H1 (cell line): Measurements from ENCODE around the gene BSG. TPM values are rescaled to one million over a fixed set of nuclear protein-coding genes. Genes with fewer than 3 reads are reported as not detected.

ENCODE experiments used
- EZH2 ChIP-seq: fragments of 200-600 bp; sonication (generic); IDR thresholded peaks from 2 replicates; pipeline ENCODE4 v1.7.1; 2012; ENCODE audit warnings: low read depth, mild to moderate bottlenecking, moderate library complexity, low read length, inconsistent platforms; ENCODE audit not compliant: severe bottlenecking
- GABPA ChIP-seq: IDR thresholded peaks from 2 replicates; pipeline ENCODE4 v1.6.1; 2011; ENCODE audit warnings: mild to moderate bottlenecking, low read length, moderate library complexity, borderline replicate concordance; ENCODE audit not compliant: insufficient read depth
- RNF2 ChIP-seq: fragments of 200-900, 300-1000 bp; sonication (generic); IDR thresholded peaks from 2 replicates; pipeline ENCODE4 v1.7.1; 2016; ENCODE audit warnings: borderline replicate concordance, low read depth, mild to moderate bottlenecking, antibody characterized with exemption, low read length; ENCODE audit not compliant: poor library complexity, severe bottlenecking; ENCODE audit errors: missing control alignments
- SUZ12 ChIP-seq: fragments of 200-600 bp; sonication (generic); IDR thresholded peaks from 2 replicates; pipeline ENCODE4 v1.6.1; 2012; ENCODE audit warnings: mild to moderate bottlenecking, inconsistent platforms, low read length, moderate library complexity, mixed read lengths
- polyA plus RNA-seq, 7 experiments: library from polyadenylated mRNA; depleted of rRNA in 3 of 7; stranded (reverse) in 5 of 7; unstranded in 2 of 7; fragments of >200 nt in 5 of 7; fragments of 200-250 nt in 2 of 7; gene quantifications; 1 replicate in 5 of 7; 2 replicates in 1 of 7; 4 replicates in 1 of 7; pipeline versions ENCODE4 v1.2.1 to v1.2.3, GENCODE V29; 2011 to 2013; ENCODE audit warnings: missing spikeins in 2 of 7, mixed read lengths in 2 of 7
- total RNA-seq: library from RNA; stranded (reverse); fragmentation: NEBNext Ultra II Directional; extraction: Animal tissue kit (Norgen Biotek cat#: 25700); gene quantifications from 2 replicates; pipeline ENCODE4 v1.2.1, GENCODE V29; 2021
- TF ChIP-seq, protein P1 (sequence below): fragments of 300-600 bp; sonication (generic); IDR thresholded peaks from 2 replicates; pipeline ENCODE4 v1.7.1; 2012; ENCODE audit warnings: low read length, moderate library complexity, mild to moderate bottlenecking, inconsistent platforms; ENCODE audit not compliant: insufficient replicate concordance
- TF ChIP-seq, protein P2 (sequence below): IDR thresholded peaks from 2 replicates; pipeline ENCODE4 v1.6.1; 2012; ENCODE audit warnings: inconsistent platforms

Gene BSG
- total and polyA plus RNA-seq, 2 of the 8 experiments (the other 6 are each of a cell fraction or from before 2014, with no cell fraction given) = 726 to 1,055 TPM

DNA sequence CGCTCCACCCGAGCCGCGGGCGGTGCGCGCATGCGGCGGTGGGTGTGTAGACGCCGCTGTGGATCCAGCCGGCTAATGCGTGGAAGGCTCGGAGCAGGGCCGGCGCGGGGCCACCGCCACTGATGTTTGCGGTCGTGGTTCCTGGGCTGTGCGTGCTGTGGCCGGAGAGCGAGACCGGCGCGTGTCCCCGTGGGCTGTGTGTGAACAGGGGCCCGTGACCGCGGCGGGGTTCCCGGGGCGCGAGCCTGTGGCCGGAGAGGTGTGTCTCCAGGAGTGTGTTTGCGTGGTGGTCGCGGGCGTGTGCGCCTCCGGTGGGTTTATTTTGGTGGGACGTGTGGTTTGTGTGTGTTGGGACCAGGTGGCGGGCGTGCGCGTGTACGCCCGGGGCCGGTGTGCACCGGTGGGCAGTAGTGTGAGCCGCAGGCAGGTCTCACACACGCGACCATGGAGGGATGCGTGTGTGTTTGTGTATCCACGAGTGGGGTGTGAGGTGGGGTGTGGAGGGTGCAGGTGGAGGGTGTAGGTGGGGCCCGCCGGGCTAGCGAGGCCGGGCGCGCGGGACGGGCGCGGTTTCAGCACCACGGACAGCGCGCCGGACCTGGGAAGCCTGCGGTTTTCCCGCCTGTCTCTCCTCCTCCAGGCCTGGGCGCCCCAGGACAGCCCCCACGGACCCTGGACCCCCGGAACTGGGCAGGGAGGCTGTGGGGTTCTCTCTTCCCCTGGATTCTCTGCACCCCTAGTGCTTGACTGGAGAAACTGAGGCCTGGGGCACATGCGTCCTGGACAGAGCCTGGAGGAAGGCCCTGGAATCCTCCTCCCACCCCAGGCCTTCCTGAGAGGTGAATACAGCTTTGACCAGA lies 18.9 kb downstream of the BSG start (continued):
- TF ChIP-seq, protein P1, sequence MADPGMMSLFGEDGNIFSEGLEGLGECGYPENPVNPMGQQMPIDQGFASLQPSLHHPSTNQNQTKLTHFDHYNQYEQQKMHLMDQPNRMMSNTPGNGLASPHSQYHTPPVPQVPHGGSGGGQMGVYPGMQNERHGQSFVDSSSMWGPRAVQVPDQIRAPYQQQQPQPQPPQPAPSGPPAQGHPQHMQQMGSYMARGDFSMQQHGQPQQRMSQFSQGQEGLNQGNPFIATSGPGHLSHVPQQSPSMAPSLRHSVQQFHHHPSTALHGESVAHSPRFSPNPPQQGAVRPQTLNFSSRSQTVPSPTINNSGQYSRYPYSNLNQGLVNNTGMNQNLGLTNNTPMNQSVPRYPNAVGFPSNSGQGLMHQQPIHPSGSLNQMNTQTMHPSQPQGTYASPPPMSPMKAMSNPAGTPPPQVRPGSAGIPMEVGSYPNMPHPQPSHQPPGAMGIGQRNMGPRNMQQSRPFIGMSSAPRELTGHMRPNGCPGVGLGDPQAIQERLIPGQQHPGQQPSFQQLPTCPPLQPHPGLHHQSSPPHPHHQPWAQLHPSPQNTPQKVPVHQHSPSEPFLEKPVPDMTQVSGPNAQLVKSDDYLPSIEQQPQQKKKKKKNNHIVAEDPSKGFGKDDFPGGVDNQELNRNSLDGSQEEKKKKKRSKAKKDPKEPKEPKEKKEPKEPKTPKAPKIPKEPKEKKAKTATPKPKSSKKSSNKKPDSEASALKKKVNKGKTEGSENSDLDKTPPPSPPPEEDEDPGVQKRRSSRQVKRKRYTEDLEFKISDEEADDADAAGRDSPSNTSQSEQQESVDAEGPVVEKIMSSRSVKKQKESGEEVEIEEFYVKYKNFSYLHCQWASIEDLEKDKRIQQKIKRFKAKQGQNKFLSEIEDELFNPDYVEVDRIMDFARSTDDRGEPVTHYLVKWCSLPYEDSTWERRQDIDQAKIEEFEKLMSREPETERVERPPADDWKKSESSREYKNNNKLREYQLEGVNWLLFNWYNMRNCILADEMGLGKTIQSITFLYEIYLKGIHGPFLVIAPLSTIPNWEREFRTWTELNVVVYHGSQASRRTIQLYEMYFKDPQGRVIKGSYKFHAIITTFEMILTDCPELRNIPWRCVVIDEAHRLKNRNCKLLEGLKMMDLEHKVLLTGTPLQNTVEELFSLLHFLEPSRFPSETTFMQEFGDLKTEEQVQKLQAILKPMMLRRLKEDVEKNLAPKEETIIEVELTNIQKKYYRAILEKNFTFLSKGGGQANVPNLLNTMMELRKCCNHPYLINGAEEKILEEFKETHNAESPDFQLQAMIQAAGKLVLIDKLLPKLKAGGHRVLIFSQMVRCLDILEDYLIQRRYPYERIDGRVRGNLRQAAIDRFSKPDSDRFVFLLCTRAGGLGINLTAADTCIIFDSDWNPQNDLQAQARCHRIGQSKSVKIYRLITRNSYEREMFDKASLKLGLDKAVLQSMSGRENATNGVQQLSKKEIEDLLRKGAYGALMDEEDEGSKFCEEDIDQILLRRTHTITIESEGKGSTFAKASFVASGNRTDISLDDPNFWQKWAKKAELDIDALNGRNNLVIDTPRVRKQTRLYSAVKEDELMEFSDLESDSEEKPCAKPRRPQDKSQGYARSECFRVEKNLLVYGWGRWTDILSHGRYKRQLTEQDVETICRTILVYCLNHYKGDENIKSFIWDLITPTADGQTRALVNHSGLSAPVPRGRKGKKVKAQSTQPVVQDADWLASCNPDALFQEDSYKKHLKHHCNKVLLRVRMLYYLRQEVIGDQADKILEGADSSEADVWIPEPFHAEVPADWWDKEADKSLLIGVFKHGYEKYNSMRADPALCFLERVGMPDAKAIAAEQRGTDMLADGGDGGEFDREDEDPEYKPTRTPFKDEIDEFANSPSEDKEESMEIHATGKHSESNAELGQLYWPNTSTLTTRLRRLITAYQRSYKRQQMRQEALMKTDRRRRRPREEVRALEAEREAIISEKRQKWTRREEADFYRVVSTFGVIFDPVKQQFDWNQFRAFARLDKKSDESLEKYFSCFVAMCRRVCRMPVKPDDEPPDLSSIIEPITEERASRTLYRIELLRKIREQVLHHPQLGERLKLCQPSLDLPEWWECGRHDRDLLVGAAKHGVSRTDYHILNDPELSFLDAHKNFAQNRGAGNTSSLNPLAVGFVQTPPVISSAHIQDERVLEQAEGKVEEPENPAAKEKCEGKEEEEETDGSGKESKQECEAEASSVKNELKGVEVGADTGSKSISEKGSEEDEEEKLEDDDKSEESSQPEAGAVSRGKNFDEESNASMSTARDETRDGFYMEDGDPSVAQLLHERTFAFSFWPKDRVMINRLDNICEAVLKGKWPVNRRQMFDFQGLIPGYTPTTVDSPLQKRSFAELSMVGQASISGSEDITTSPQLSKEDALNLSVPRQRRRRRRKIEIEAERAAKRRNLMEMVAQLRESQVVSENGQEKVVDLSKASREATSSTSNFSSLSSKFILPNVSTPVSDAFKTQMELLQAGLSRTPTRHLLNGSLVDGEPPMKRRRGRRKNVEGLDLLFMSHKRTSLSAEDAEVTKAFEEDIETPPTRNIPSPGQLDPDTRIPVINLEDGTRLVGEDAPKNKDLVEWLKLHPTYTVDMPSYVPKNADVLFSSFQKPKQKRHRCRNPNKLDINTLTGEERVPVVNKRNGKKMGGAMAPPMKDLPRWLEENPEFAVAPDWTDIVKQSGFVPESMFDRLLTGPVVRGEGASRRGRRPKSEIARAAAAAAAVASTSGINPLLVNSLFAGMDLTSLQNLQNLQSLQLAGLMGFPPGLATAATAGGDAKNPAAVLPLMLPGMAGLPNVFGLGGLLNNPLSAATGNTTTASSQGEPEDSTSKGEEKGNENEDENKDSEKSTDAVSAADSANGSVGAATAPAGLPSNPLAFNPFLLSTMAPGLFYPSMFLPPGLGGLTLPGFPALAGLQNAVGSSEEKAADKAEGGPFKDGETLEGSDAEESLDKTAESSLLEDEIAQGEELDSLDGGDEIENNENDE = no peak
- peak; percentile 41 for TF ChIP-seq EZH2
- peak; percentile 61; the same call in 1 of the 2 replicates for TF ChIP-seq SUZ12
- TF ChIP-seq GABPA = peak; percentile 63; the same call in 1 of the 2 replicates
- peak; percentile 57 for TF ChIP-seq RNF2
- TF ChIP-seq, protein P2, sequence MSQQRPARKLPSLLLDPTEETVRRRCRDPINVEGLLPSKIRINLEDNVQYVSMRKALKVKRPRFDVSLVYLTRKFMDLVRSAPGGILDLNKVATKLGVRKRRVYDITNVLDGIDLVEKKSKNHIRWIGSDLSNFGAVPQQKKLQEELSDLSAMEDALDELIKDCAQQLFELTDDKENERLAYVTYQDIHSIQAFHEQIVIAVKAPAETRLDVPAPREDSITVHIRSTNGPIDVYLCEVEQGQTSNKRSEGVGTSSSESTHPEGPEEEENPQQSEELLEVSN = peak; percentile 80
